Measurements from ENCODE around the gene MYD88.
"Not testable (repeated sequence)": the region's sequence is repeated elsewhere in the genome, so short reads cannot be mapped to it uniquely, and the experiment has no call there.

MYD88 gene

DNA sequence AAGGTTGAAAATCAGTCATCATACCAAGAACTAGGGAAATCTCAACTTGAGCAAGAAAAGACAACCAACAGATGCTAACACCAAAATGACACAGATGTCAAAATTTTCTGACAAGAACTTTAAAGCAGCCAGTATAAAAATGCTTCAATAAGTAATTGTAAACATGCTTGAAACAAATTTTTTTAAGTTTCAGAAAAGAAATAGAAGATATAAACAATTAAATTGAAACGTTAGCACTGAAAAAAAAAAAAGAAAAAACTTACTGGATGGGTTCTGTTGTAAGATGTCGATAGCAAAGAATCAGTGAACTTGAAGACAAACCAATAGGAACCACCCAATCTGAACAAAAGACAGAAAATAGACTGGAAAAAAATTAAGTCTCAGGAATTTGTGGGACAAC lies 8.0 kb downstream of the MYD88 start:
- no peak for DNase-seq

DNA sequence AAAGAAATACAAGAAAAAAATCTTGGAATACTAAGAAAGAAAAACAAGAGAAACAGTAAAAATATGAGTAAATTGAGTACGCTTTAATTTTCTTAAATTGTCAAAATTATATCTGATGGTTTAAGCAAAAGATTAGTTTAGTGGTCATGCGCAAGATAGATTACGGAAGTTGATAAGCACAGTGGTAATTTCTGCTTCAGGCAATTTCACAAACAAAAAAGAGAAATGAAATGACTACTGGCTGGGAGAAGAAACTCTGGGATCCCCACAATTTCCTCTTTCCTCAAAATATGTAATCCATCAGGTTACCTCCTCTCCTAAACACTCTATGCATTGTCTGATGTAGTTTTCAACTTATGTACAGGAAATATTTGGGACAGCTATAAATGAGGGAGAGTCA lies 9.0 kb downstream of the MYD88 start:
- peak; percentile 86 to 95 for DNase-seq

DNA sequence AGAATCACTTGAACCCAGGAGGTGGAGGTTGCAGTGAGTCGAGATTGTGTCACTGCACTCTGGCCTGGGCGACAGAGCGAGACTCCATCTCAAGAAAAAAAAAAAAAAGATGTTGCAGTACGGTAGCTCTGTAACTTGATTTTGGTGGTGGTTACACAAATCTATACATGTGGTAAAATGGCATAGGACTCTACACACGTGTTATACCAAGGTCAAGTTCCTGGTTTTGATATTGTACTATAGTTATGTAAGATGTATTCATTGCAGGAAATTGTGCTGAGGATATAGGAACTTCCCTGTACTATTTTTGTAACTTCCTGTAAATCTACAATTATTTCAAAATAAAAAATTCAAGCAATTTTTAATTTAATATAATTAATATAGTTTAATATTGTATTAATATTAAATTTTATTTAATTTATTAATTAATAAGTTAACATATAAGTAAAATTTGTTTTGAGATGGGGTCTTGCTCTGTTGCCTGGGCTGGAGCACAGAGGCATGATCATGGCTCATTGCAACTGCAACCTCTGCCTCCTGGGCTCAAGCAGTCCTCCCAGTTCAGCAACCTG lies 9.9 kb downstream of the MYD88 start:
- DNase-seq: peak; percentile 96 to 99

DNA sequence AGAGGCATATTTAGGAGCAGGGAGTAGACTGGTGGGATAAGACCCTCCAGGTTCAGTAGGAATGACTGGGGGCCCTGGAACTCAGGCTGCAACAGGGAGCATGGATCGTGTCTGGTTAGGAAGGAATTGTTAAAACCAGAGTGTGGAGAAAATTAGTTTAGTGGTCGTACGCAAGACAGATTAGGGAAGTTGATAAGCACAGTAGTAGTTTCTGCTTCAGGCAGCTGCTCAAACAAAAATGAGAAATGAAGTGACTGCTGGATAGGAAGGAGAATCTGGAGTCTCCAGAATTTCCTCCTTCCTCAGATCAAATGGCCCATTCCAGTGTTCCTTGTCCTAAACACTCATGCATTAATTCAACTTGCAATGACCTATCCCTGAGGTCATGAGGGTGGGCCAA lies 11.2 kb downstream of the MYD88 start:
- peak; percentile 80 to 81 for DNase-seq

DNA sequence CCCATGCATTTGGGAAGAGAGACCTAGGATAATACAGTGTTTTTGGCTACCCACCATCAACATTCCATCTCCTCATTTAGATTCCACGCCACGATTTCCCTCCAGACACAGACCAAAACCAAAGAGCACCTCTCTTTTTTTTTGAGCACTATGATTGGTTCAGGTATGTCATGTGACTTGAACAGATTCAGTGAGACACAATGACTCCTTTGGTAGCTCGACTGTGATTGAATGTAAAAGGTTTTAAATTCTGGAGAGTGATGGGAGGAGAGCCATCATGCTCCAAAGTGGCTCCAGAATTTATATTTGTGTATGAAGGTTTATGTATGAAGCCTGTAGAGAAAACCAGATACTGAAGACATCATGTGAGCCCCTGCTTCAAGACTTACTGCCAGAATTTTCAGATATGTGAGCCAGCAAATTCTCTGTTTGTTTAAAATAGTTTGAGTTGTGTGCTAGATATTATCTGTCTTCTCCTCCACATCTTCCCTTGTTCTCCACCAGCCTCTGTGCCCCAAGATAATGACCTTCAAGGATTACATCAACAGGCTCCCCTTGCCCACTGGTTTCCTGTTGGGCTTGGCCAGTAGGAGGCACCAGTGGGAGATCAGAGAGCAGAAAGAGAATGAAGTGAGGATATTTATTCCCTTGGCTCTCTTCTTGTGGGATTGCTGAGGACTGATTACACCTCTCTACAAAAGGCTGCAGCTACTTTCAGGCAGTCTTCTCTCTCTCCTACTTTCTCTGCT lies 12.5 kb downstream of the MYD88 start:
- DNase-seq: no peak

DNA sequence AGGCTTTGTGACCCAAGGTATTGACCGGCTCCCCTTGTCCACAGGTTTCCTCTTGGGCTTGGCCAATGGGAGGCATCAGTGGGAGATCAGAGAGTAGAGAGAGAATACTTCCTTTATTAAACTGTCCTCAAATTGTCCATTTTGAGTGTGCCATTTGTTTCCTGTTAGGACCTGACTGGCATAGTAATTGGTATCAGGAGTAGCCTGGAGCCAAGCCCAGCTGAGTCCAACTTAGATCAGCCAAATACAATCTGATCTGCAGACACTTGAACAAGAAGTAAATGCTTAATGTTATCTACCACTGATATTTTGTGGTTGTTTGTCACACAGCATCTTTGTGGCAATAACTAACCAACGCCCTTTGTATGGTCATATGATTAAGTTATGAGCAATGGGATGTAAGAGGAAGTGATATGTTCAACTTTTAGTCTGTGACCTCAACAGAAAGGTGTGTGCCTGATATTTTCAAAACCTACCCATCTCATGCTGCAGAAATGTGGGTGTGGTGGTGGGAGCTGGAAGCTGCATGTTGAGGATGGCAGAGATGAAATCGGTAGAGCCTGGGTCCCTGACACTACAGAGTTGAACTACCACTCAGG lies 13.3 kb downstream of the MYD88 start:
- no peak for DNase-seq

DNA sequence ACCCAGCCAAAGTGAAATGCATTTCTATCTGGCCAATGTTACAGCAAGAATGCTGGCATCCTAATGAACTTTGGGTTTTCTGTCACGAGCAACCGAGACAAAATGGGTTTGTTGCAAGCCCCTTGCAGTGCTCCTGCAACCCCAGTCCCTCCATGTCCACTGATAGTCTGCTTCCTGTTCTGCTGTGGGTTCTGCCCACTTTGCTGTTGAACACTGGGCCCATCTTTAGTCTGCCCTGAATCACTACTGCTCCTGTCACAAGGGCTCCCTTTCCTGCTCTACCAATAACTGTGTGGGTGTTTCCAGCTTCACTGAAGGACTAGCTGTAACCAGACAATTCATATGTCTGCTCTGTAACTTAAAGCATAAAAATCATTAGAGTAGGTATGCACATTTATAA lies 14.1 kb downstream of the MYD88 start:
- DNase-seq: no peak

DNA sequence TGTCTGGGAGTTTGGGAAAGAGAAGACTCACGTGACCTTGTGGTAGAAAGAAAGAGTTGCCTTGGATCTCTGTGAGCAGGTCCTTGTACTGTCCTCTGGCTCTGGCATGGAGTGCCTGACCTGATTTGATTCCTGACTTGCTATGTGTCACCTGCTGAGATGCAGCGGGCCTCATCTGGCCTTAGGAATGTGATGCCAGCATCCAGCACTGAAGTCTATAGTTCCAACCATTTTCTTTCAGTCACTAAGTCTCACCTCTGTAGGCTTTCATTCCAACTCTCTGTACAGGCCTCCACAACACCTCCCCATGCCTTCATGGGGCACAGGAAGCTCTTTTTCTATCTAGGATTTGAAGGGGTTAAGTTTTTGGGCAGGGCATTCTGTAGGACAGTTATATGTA lies 14.8 kb downstream of the MYD88 start:
- DNase-seq: no peak

DNA sequence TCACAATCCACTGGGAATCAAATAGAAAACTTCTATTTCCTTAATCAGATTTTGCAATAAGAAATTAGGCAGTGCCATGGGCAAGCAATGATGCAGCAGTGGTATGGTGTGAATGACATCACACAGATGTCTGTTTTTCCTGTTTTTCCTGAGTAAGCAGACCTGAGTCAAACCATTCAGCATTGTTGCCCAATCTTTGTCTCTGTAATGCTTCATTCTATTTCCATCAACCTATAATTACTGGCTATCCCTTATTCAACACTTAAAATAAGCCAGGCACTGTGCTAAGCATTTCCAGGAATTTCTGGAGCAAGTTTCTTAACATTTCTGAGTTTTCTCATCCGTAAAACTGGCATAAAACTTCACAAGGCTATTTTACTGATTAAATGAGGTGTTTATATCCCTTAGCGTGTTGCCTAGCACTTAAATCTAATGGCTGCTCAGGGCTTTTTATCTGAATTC lies 15.6 kb downstream of the MYD88 start:
- peak; percentile 74 to 80 for DNase-seq

DNA sequence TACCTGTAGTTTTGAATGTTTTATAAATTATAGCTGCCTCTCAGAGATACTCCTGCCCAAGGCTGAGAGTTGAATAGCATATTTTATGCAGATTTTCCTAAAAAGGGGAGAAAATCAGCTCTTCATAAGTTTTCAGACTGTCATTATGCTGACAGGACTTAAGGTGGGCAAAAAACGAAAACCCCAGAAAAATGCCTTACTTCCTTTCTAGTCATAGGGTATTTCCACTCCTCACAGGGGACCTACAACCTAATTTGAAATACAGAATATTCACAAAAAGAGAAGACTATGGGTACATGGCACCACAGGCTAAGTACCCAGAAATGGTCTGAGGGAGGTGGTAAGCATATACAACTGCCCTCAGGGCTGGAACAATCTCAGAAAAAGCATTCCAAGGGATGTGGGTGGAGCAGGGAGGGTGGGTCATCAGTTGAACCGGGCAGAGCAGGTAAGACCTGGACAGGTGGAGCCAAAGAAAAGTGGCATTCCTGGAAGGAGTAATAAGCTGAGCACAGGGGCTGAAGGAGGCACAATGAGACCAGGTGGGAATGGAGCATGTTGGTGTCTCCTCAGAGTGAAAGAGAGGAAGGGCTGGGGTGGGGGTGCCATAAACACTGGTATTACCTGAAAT lies 16.3 kb downstream of the MYD88 start:
- DNase-seq: no peak

DNA sequence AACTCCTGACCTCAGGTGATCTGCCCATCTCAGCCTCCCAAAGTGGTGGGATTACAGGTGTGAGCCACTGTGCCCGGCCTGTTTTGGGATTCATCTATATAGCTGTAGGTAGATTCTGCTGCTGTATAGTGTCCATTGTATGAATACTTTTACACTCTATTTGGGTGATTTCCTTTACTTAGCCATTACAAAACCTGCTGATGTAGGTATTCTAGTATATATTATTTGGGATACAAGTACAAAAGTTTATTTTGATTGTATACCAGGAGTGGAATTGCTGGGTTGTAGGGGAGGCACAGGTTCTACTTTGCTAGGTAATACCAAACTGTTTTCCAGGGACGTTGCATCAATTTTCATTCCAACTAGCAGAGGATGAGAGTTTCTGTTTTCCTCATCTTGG lies 17.4 kb downstream of the MYD88 start:
- DNase-seq: no peak

DNA sequence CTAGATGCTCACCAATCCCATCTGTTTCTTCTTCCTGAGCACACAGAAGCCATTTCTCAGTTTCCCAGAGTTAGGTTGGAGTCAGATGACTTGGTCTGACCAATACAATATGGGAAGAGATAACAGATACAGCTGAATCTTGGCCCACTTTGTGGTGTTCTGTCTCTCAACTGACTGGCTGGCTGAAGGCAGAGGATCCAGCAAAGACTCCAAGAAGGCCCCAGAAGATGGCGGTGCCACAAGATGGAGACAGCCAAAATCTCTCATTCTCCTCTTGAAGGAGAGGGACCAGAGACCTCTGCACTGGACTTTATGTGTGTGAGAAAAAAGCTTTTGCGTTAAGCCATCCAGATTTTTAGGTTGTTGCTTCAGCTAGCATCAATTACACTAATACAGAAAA lies 18.7 kb downstream of the MYD88 start:
- no peak for DNase-seq

DNA sequence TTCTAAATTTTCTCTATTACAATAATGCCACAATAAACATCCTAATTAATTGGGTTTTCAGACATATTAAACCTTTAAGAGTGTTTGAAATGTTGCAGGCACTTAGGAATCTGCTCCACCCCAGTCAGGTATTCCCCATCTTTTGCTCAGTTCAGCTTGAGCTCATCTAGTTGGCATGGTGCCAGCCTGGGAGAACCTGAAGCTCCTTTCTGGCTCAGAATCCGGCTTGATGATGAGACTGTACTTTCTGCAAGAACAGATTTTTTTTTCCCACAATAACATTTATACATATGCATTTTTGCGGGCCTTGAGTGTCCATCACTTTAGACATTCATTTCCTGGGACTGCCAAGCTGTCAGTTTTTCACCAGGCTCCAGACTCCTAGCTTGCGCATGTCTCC lies 19.1 kb downstream of the MYD88 start:
- DNase-seq: no peak

DNA sequence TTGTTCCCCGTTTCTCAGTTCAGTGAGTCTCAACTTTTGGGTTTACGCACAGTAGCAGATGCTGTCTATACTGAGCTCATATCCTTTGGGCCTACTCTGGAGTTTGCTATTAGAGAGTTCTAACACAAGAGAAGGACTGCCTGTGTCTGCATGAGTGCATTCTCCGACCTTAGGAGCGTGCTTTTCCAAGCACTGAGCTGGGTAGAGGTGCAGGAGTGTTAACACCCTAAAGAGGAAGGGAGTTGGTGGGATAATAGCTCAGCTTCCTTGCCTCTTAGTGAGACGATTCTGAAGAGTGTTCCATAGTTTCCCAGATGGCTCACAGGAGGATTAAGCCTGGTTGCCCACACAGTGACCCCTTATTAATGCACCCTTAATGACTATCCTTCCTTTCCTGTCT lies 20.0 kb downstream of the MYD88 start:
- DNase-seq: no peak

DNA sequence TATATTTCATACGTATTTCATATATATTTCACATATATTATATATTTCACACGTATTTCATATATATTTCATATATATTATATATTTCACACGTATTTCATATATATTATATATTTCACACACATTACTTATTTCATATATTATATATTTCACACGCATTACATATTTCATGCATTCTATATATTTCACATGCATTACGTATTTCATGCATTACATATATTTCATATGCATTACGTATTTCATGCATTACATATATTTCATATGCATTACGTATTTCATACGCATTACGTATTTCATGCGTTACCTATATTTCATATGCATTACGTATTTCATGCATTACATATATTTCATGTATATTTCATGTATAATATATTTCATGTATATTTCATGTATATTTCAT lies 22.2 kb downstream of the MYD88 start:
- not testable (repeated sequence) for DNase-seq

DNA sequence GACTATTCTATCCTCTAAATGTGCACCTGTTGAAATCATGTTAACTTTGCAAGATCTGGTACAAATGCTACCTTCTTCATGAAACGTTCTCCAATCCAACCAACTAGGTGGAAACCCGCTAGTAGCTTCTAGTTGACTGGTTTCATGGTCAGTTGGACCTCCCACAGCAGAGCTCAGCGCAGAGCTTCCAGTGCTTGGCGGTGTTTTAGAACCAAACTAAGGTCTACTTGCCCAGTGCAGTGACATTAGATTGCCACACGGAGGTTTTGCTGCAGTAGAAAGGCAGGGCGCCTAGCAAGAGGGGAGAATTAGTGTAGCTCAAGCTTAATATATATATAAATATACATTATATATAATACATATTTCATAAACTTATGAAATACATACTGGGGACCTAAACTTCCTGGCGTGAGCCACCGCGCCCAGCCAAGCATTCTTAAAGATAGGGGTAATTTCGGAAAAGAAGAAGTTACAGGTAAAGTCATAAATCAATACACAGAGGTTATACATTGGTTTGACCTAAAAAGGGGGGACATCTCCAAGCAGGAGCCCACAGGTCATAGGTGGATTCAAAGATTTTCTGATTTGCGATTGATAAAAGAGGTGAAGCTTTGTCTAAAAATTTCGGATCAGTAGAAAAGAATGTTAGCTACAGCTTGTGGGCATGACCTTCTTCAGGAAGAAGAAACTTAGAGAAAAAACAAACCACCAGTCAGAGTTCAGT lies 24.8 kb downstream of the MYD88 start:
- peak; percentile 44 to 59 for DNase-seq

DNA sequence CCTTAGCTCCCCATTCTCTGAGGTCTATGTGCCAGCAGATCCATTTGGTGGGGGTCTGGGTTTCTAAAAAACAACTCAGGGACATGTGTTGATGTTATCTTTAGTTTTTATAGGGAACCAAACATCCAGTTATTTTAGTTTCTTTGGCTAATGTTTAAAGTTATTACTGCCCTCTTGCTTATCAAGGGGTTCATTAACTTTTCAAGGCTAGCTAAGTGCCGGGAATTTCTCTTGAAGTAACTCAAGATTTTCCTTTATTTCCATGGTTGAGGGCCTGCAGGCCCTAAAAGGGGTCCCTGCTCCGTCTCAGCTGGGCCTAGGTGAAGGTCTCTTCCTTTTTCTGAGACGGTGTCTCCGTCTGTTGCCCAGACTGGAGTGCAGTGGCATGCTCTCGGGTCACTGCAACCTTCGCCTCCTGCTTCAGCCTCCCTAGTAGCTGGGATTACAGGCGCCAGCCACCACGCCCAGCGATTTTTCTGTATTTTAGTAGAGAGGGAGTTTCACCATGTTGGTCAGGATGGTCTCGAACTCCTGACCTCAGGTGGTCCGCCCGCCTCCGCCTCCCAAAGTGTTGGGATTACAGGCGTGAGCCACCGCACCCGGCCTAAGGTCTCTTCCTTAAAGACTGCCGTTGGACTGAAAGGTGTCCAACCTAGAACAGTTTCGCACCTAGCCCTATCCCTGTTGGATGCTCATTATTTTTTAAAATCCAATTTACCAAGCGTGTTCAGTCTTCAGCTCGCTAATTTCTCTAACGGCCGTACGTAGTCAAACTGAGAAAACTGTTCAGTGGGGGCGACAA lies 25.6 kb downstream of the MYD88 start:
- DNase-seq: no peak

DNA sequence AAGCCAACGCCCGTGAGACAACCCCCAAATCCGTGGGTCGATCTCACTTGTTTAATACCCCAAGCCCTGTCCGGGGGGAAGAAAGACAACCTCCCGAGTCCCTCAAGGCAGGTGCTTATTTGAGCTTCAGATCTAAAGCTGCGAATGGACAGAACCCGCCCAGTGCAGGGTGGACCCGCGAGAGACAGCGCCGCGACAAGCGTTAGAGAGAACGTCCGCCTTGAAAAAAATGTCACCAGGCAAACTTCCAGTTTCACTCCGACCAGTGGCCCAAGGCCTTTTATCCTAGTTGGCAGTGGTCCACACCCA lies 26.1 kb downstream of the MYD88 start:
- DNase-seq: no peak

DNA sequence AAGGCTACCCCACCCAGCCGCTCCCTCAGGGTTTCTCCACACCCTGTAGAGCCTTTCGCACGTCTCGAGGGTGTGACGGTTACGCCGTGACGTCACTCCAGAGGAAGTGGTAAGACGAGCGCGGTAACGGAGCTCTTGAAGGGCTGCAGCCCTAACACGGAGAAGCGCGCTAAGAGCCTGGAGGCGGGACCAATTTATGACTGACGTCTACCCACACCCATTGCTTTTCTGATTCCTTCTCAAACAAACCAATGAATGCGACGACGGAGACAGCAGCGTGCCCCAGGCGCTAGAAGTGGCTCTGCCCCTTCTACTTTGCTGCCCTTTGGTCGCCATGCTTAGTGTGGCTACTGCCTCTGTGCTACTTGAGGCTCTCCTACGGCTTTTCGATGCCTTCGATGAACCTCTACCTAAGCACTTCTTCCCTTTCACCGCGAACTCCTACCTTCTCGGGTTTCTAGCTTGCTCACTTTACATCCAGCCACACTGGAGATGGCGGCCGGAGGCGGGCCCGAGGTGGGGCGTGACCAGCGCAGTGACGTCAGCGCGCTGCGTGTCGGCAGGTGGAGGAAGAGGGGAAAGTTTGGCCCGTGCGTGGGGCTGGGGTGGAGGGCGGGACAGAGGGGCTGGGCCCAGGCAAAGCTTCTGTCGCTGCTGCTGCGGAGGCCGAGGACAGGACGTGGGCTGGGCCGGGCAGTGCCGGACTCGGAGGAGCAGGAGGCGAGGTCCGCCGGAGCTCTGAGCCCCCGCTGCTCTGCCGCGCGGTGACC lies 26.7 kb downstream of the MYD88 start, which contains the start of gene OXSR1:
TSS of gene OXSR1 (plus strand) at position 586 of the 770 bp plus-strand sequence. CDS start 340 bp downstream, outside the sequence.
- peak; percentile 100 for DNase-seq

DNA sequence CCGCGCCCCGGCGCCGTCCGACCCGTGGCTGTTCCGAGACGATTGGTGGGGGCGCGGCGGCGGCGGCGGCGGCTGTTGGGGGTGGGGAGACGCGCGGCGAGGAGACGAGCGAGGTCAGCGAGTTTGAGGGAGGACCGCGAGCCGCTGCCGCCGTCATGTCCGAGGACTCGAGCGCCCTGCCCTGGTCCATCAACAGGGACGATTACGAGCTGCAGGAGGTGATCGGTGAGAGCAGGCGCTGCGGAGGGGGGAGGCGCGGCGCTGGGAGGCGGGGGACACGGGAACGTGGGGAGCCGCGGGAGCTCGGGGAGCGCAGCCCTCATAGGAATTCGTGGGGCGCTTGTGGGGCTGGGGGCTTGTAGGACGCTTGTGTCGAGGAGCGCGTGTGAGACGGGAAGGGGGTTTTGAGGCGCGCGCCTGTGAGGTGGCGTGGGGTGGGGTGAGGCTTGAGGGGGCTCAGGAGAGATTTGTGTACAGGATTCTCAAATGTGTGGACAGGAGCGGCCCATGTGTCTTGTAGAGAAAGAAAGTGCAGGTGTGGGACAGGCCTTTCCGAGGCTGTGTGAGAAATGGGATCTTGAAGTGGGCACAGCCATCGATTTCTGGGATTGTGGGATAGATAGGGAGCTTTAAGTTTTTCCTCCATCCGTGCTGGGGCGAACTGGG lies 27.4 kb downstream of the MYD88 start:
- DNase-seq: peak in 1 of 2 experiments; percentile 52

DNA sequence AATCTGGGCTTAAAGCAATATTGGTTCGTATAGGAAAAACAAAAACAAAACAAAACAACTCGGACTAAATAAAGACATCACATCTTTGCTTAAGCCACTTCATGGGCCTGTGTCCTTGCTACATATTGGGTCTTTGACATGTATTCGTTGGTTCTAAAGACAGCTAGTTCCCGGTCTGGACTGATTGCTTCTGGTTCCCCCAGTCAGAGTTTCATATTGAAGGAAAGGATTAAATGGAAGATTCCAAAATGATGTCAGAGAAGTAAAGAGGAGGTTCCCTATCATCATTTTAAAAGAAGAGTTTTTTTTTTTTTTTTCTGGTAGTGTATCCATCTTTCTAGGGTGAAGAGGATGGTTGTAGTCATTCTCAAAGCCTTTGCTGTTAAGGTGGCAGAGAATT lies 29.1 kb downstream of the MYD88 start:
- DNase-seq: no peak
